Measurements from ENCODE around the gene LAP3. TPM values are rescaled to one million over a fixed set of nuclear protein-coding genes. Genes with fewer than 3 reads are reported as not detected.
"Not testable (repeated sequence)": the region's sequence is repeated elsewhere in the genome, so short reads cannot be mapped to it uniquely, and the experiment has no call there.

LAP3 gene
- polyA plus RNA-seq, 1 donor: 81.1 TPM

DNA sequence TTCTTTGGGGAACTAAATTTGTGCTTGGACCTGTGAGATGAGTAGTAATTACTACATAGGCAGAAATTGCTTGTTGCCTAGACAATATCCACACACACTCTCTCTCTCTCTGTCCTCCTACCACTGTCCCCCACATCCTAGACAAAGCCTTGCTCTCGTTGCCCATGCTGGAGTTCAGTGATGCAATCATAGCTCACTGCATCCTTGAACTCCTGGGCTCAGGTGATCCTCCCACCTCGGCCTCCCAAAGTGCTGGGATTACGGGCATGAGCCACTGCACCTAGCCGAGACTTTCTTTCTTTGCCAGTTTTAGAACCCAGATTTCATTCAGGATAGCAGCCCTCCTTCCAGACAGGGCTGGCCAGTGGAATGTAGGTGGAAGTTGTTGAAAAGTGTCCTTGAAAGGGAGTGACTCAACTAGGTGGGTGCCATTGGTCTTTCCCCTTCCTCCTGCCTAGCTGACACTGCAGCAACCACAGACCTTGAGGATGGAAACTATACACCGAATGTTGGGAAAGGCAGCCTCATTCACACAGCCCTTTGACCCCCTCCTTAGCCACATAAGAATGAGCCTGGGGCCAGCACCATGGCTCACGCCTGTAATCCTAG lies 16.8 kb upstream of the LAP3 start:
- no peak for DNase-seq

DNA sequence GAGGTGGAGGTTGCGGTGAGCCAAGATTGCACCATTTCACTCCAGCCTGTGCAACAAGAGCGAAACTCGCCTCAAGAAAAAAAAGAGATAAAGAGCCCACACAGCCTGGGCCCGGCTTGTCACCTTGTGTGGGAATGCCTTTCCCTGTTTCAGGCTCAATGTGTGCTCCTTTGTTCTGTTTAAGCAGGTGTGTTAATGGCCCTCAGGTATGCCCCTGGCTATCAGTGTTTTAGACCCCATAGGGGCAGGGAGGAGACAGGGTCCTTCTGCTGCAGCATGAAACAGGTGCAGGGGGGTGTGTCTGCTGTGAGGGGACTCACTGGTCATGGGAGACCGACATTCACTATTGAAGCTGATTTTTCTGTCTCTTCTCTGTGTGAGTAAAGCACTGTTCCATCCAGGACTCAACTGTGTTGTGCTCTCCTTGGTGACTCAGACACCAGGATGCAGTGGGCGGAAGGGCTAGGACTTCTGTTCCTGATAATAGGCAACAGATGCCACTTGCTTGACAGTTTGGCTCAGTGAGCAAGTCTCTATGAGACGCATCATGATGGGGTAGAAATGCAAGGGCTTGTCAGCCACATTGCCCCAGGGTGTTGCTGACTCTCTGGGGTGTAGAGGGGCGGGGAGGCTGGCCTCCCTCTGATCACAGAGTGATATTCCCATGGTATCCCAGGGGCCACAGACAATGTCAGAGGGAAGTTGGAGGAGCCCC lies 15.6 kb upstream of the LAP3 start:
- no peak for DNase-seq

DNA sequence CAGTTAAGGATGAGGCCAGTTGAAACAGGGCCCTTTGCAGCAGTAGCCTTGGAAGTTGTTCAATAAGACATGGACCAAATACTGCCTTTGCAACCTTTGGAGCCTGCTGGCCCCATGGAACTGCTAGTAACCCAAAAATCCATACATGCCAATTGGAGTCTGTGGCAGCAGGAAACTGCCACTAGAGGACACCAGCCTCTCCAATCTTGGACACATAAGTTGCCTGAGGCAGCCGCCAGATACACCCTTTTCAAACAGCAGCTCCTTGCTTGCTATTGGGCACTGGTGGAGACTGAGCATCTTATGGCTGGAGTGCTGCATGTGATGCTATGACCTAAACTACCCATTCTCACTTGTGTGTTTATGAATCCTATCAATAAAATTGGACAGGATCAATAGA lies 14.8 kb upstream of the LAP3 start:
- DNase-seq: no peak

DNA sequence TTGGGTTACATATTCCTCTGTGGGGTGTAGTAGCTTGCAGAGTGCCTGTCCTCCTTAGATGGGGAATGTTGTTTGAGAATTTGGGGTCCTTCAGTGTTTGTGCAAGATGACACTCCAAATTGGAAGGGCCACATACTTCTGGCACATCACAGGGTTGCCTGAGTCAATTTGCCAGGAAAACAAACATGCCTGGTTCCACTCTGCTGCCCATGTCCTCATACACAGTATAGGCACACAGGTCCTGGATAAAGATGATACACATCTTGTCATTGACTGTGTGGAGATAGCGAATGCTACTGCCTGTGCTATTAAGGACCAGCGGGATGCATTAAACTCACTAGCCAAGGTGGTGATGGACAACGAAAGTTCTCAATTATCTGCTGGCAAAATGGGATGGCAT lies 11.2 kb upstream of the LAP3 start:
- no peak for DNase-seq

DNA sequence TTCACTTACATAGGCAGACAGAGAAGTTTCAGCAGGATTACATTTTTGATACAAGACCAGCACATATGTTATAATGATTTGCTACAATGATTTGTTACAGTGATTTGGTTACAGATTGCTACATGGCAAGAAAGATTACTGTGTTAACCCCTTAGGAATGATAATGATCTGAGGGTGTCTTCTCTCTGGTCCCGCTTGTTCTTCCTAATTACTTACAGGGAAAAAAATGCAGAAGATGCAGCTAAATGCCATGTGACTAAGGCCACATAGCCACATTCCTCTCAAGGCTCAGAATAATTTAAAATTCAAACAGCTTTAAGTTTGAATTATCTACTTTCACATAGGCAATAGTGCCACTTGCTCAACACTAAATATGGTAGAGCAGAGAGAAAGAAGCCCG lies 9.7 kb upstream of the LAP3 start:
- DNase-seq: no peak

DNA sequence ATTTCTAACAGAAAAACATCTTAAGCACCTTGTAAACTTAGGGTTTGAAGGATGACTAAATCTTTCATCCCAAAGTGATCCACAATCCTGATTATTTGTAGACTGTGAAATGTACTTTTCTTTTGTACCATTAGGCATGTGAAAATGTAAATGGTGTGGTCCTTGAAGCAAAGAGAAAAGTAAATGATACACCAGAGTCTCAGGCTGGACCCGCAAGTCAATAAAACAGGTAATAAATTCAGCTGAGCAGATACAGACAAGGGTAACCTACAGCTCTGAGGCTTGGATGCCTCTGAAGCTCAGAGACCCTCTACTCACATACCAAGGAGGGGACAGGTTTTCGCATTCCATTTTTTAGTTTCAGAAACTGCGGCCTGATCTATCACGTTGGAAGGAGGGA lies 2.8 kb upstream of the LAP3 start:
- DNase-seq: no peak

DNA sequence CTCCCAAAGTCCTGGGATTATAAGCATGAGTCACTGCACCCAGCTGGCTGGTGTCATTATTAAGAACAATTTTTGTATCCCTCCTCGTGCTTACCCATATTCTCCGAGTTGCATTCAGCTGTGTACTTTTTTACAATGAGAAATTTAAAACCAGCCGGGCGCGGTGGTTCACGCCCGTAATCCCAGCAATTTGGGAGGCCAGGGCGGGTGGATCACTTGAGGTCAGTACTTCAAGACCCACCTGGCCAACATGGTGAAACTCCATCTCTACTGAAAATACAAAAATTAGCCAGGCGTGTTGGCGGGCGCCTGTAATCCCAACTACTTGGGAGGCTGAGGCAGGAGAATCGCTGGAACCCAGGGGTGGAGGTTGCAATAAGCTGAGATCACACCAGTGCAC lies 1.8 kb upstream of the LAP3 start:
- not testable (repeated sequence) for DNase-seq

DNA sequence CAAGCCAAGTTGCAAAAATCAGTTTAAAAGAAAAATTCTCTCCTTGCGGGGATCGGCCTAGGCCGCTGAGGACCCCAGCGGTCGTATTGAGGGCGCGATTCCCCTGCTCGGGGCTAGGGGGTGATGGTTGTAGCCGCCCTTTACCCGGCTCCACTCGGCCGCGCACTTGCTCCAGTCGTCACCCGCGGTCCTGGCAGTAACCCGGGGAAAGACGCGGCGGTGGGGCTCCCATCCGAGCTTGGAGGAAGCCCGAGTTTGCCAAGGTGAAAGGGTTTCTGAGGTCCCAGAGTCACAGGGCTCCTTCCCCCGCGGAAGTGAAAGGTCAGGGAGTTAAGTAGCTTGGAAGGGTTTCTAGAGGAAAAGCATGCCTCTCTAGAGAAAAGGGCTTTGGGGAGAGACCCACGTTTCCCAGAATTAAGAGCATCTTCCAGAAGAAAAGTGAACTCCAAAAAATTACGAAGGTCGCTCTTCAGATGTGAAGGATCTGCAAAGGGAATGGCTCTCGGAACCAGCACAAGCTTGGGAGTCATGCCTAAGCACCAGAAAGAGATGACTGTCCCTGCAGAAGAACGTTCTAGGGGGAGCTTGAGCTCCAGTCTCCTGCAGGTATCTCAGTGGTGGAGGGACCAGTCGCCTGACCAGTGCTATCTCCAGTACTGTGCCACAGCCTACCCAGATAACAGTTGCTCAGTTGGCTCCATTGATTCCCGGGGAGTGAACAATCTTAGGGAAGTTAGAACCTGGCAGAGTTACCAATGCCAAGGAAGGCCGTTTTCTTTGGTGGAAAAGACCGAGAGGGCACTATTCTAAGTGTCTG lies 875 bp downstream of the LAP3 start:
- DNase-seq: peak; percentile 19

DNA sequence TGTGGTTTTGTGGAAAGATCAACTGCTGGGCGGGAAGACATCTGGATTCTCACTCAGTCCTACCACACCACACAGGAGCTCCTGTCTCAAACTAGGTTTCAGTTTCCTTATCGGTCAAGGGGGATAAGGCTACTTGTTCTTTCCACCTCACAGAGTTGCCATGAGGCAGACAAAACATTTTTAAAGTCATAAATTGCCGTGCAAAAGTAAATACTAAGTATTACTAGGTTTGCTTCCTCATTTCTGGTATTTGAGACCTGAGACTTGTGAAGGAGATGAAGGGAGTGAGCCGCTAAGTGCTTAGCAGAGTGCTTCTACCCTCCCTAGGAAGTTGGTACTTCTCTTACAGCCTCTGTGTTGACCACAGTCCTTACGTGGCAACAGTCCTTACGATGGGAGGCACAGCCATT lies 1.5 kb downstream of the LAP3 start:
- no peak for DNase-seq

DNA sequence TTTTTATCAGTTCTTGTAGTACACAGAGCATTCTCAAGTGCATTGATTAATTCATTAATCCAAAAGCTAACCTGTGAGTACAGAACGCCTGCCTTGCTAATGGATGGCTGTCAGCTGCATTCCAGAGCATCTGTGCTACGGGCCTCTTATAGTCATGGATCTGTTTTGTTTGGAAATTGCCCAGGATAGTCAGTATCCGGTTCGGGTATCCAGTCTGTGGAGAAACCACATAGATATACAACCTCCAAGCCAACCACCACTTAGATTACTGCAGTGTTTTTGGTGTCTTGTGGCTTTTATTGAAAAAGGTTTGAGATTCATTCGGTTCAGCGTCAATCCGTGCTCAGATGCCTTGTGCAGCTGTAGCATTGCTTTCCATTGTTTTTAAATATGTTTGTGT lies 4.0 kb downstream of the LAP3 start:
- DNase-seq: no peak

DNA sequence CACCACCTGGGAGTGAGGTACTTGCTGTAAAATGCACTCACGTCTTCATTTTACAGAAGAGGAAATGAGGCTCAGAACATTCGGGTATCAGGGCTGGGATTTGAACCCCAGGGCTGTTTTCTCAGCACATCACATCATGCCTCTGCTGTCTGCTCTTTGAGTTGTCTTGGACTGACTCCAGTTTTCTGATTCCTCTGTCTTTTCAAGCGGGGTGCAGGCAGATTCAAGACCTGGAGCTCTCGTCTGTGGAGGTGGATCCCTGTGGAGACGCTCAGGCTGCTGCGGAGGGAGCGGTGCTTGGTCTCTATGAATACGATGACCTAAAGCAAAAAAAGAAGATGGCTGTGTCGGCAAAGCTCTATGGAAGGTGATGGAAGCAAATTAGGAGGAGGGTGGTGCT lies 6.3 kb downstream of the LAP3 start:
- DNase-seq: no peak

DNA sequence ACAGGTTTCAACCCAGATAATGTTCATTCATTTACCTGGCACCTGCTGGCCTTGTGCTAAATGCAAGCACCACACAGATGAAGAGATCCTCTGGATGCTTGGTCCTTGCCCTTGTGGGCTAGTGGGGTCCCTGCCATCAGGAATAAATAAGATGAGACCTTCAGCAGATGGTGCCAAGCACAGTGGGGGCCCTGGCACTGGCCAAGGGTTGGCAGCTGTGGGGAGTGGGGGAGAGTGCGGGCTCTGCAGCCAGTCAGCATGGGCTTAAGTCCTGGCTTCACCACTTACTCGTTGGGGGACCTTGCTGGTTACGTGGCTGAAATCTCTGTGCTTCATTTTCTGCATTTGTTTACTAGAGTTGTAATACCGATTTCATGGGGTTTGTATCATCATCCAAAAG lies 6.9 kb downstream of the LAP3 start:
- no peak for DNase-seq

DNA sequence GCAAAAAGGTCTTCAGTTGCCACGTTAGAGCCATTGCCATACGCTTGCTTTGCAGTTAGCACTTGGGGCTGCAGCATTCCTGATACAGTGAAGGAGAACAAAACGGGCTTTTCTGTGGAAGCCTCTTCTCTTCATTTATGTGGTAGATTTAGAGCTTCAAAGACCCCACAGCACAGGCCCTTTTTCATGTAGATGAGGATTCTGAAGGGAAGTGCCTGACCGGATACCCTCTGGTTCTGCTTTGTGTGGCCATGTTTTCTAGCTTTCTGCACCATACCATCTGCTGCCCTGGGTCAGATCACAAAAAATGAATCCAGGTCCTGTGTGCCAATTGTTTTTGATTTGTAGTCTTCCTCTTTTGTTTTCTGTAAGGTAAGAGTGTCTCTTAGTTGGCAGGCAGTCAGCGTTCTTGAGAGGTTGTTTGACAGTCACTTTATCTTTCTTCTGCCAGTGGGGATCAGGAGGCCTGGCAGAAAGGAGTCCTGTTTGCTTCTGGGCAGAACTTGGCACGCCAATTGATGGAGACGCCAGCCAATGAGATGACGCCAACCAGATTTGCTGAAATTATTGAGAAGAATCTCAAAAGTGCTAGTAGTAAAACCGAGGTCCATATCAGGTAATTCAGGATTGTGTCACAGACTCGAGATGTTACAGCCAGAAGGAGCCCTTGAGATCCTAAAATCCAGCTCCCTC lies 7.7 kb downstream of the LAP3 start:
- no peak for DNase-seq

DNA sequence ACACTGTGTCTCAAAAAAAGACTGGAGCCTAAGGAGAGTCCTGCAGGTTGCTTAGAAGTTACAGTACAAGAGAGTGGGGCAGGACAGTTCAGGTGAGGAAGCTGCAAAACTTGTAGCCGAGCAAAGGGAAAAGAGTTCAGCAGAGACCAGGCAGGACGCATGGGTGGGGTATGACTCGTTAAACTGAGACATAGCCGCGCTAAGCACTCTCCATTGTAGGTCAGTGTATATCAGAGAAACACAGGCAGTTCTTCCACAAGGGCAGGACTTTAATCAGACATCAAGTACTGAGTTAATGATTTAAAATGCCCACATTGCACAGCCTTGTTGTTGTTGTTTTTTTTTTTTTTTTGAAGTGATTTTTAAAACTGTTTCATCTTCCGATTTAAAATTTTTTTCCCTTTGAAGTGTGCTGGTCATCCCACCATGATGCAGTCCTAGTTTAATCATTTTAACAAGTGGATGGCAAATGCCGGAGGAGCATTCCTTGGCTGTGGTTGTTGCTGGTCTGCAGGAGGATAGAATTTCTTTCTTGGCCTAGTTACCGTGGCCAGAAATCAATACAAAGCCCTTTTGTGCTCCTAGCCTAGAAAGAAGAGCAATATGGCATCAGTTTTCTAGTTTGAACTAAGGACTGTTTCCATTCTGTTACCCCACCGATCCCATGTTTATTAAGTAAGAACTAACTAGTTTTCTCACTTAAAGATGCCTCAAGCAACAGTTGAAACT lies 10.3 kb downstream of the LAP3 start:
- no peak for DNase-seq

DNA sequence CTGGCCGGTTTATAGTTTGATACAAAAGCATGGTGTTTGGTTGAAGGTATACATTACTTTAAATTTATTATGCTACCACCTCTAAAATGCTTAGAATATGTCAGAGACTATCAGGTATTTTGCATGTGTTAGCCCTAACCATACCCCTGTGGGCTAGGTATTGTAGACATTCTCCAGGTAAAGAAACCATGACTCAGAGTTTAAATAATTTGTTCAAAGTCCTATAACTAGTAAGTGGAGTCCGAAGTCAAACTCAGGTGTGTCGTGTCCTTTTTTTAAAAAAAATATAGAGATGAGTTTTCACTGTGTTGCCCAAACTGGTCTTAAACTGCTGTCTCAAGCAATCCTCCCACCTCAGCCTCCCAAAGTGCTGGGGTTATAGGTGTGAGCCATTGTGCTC lies 12.4 kb downstream of the LAP3 start:
- DNase-seq: no peak

DNA sequence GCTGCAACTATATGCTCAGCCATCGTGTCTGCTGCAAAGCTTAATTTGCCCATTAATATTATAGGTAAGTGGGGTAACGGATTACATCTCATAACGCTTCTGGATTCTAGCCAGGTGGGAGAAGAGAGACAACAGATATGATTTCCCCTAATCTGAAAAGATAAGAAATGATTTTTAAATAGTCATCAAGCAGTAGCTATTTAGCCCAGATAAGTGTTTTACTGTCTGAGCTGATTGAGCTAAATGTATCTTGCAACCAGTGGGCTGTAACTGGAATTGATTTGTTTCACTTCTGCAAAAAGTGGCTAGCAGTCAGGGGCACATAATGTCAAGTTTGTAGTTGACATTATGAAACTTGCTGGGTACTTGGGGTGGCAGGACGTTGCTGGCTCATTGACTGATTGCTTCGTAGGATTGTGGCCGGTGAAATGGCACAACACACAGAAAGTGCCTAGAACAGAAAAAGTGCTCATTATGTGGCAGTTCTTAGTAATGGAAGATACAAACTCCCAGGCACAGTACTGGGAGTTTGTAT lies 18.5 kb downstream of the LAP3 start:
- DNase-seq: no peak

DNA sequence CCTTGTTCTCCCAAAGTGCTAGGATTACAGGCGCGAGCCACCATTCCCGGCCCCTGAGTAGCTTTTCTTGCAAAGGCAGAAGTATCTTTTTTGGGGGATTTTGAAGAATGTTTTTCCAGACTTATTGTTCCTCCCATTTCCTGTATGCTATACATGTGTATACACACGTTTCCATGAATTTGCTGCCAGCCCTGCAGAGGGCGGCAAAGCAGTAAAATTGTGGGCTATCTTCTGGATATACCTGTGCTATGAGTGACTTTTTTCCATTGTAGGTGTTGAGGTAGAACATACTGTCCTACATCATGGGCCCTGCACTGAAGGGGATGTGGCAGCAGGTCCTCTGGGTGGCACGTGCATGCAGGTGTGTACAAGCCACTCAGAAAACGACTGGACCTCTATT lies 20.5 kb downstream of the LAP3 start:
- no peak for DNase-seq

DNA sequence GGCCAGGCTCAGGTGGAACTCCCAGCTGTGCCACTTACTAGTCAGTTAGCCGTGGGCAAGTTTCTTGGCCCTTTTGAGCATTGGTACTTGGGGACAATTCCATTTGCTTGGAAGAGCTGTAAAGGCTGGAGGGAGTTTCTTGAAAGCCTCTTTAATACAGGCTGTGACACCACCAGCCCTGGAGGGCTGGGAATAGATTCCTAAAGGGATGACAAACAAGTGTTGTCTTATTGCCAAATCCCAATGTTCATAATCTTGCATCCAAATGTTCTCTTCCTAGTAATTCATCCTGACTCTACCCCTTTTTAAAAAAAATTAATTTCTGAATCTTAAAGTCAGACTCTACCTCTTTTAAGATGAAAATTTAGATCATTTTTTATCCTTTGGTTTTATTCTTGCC lies 22.8 kb downstream of the LAP3 start:
- no peak for DNase-seq

DNA sequence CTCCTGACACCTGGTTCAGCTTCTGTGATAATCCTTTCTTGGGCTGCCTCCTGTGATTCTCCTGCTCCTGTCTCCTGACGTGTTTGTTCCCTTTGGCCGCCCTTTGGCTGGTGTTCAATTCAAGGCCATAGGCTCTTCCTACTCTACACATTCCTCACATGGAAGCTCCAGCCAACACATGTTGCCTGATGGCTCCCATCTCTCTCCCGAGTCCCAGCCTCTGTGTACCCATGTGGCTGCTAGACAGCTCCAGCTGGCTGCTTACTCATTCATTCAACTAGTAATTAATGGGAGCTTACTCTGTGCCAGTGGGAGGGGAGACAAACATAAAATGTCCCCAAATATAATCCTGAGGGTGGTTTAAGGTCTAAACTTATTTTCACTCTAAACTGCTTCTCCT lies 28.2 kb downstream of the LAP3 start:
- DNase-seq: no peak

DNA sequence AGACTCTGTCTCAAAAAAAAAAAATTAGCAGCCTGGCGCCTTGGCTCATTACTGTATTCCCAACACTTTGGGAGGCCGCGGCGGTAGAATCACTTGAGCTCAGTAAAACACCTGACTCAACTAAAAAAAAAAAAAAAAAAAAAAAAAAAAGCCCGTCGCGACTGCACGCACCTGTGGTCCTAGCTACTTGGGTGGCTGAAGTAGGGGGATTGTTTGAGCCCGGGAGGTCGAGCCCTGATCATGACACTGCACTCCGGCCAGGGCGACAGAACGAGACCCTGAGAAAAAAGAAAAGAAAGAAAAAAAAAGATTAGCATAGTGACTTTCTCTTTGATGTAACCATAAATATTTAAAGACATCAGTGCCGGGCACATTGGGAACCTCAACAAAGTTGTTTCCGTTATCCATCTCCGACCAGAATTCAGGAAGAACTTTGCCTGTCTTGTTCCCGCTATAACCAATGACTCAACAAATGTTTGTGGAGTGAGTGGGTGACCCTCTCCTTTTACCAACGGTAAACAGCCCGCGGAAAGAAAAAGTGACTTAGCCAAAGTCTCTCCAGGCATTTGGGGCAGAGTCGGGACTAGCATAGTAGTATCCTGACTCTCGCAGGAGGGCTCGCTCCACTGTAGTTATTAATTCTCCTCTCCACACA lies 36.9 kb downstream of the LAP3 start:
- no peak for DNase-seq
